HUDEP-2 (cell line): ENCODE data around the gene SLC25A42.

ENCODE experiments used
- DNase-seq, 76 experiments: peaks; one replicate each; lab custom pipeline; 2025; ENCODE audit not compliant: unreplicated experiment in 76 of 76; lab: John Stamatoyannopoulos, UW

SLC25A42 gene

GRCh38 chr19:19067276-19068072 is 3.7 kb downstream of the SLC25A42 start:
- DNase-seq: no peak

- DNase-seq: no peak
Measured at GRCh38 chr19:19068659-19069654, 5.2 kb downstream of the SLC25A42 start.

- no peak for DNase-seq
Measured at GRCh38 chr19:19071897-19072296, 8.1 kb downstream of the SLC25A42 start.

GRCh38 chr19:19074196-19074882 is 10.5 kb downstream of the SLC25A42 start:
- no peak for DNase-seq

DNA sequence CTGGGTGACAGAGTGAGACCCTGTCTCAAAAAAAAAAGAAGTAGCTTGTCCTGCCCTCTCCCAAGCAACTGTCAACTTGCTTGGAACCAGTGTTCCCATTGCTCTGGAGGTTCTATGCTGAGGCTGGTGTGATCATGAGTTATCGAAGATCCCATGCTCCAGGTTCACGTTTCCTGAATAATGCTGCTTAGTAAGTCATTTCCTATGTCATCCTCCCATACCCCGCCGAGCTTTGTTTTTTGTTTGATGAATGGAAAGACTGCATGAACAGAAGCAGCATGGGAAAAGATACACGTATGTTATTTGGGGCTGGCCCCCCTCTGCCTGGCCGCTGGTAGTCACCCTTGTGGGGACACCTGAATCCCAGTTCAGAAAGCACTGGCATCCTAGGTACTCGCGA is 11.3 kb downstream of the SLC25A42 start:
- no peak for DNase-seq

DNA sequence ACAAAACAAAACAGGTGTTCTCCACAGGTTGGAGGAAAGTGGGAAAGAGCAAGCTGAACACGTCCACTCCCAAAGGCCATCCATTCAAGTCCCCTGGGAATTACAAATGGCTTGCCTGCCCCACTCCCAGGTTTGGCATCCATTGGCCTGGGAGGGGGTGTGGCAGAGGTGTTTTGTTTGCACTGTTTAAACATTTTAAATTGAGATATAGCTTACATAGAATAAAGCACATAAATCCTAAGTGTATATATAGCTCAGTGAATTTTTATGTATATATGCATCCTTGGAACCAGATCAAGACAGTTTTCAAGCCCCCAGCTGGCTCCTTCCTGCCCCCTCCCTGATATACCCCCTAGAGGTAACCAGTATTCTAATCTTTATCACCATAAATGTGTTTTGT is 12.7 kb downstream of the SLC25A42 start:
- DNase-seq: no peak

GRCh38 chr19:19077103-19077502 is 13.3 kb downstream of the SLC25A42 start:
- DNase-seq: no peak

DNA sequence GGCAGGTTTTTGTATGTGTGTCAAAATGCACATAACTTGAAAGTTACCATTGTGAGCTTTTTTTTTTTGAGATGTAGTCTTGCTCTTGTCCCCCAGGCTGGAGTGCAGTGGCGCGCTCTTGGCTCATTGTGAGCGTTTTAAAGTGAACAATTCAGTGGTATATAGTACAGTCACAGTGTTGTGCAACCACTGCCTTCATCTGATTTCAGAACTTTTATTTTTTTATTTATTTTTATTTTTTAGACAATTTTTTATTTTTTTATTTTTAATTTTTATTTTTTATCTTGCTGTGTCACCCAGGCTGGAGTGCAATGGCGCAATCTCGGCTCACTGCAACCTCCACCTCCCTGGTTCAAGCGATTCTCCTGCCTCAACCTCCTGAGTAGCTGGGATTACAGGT is 15.0 kb downstream of the SLC25A42 start:
- no peak for DNase-seq

DNA sequence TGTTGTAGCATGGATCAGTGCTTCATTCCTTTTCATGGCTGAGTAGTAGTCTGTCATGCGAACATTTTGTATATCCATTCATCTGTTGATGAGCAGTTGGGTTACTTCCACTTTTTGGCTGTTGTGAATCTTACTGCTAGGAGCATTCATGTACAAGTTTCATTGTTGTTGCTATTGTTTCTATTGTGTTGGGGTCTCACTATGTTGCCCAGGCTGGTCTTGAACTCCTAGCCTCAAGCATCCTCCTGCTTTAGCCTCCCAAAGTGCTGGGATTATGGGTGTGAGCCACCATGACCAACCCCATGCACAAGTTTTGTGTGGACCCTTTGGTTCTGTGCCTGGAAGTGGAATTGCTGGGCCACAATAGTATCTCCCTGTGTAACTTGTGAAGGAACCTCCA is 15.8 kb downstream of the SLC25A42 start:
- DNase-seq: no peak

- no peak for DNase-seq
Measured at GRCh38 chr19:19081642-19082151, 17.9 kb downstream of the SLC25A42 start.

DNA sequence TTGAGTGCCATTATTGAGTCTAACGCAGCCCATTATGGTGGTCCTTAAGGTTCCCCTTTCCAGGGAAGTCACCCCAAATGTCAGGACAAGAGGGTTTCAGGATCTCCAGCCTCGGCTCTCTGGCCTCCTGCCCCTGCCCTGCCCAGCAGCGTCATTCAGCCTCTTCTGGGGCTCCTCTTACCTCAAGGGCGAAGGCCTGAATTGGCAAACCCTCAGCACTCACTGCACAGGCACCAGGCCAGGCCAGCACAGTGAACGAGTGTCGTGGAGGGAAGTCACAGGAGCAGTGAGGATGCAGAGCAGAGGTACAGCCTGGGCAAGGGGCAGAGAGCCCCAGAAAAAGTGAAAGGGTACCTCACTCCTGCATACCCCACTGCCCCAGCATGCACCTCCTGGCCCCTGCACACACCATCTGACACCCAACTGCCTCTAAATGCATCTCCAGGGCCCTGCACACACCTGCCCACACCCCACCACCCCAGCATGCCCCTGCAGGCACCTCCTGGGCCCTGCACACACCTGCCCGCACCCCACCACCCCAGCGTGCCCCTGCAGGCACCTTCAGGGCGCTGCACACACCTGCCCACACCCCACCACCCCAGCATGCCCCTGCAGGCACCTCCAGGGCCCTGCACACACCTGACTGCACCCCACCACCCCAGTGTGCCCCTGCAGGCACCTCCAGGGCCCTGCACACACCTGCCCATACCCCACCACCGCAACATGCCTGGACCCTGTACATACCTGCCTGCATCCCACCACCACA is 19.8 kb downstream of the SLC25A42 start:
- no peak for DNase-seq

GRCh38 chr19:19087676-19088075 is 23.9 kb downstream of the SLC25A42 start:
- DNase-seq: no peak

DNA sequence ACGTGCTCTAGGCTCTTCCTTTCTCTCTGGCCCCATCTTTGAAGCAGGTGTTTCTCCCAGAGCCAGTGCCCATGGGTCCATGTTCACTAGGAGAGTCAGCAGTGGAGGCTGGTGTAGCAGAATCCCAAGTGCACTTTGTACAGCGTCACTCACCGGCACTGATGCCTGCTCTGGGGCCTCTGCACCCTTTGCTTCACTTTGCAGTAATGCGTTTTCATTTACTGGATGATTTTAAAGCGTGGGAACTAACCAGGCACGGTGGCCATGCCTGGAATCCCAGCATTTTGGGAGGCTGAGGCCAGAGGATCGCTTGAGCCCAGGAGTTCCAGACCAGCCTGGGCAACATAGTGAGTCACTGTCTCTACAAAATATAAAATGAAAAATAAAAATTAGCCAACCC is 30.7 kb downstream of the SLC25A42 start:
- no peak for DNase-seq

- no peak for DNase-seq
Measured at GRCh38 chr19:19095691-19096090, 31.9 kb downstream of the SLC25A42 start.

DNA sequence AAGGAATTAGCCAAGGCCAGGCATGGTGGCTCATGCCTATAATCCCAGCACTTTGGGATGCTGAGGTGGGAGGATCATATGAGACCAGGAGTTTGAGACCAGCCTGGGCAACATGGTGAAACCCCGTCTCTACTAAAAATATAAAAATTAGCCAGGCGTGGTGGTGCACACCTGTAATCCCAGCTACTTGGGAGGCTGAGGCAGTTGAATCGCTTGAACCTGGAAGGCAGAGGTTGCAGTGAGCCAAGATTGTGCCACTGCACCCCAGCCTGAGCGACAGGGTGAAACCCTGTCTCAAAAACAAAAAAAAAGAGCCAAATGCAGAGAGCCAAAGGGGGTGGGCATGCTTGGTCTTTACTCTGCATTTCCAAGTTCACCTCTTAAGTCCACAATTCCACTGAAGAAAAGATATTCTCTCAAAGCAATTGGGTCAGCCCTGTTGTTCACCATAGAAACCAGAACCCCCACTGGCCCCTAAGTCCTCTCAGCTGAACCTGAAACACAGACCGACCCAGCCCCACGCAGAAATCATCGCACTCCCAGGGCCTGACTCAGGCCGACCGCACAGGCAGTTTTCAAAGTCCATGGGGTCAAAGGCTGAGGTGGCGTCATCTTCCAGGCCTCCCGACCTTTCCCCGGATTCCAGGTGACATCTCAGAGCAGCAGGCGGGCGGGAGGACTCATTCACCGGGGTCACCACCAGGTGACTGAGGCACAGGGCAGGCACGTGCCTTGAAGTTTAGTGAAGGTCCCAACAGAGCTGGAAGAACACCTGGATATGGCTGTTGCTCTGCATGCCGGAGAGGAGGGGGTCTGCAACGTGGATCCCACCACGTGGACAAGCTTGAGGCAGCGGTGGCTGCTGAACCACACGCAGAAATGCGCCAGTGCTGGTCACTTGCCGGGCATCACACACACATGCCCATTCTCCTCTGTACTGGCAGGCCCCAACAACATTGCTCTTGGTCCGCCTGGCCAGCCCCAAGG is 33.1 kb downstream of the SLC25A42 start:
- DNase-seq: no peak

- no peak for DNase-seq
Measured at GRCh38 chr19:19098084-19098702, 34.4 kb downstream of the SLC25A42 start.

DNA sequence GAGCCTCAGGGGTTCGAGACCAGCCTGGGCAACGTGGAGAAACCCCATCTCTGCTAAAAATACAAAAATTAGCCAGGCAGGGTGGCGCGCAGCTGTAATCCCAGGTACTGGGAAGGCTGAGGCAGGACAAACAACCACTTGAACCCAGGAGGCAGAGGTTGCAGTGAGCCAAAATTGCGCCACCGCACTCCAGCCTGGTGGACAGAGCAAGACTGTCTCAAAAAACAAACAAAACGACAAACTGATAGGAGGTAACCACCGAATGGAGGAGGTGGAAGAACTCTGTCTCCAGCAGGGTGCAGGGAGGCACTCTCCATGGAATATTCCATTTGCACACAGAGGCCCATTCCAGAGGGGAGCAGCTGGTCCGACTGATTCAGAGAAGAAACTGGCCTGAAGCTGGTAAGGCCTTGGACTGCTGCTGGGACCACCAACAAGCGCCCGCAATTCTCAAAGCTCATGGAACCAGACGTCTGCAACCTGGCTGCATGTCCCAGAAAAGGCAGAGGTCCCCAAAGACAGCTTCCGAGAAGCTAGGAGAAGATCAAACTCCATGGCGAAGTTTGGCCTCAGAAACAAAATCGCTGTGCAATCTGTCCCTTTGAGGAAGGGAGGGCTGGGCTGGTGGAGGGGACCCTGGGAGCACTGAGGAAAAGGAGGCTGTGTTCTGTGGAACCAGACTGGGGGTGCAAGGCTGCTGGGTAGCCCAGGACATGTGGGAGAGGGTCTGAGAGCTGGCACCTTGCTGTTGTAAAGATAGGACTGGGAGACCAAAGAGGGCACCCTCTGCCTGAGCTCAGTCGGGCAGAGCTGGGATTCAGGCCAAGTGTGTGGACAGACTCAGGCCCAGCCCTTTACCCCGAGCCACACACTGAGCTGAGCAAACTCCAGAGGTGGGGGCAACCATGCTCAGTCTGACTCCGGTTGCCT is 35.2 kb downstream of the SLC25A42 start:
- peak in 7 of 76 experiments; percentile 7 to 34 (median 26) for DNase-seq
